CD14-positive monocyte (primary cell): Measurements from ENCODE around the gene MYBPC2. TPM values are rescaled to one million over a fixed set of nuclear protein-coding genes. Genes with fewer than 3 reads are reported as not detected.

ENCODE experiments used
- DNase-seq, 3 donors: peaks; one replicate each; pipeline ENCODE4 v3.0.0-alpha.2; 2011 to 2022
- H2AFZ ChIP-seq: 2 replicates; pipeline ENCODE4 v1.6.0; 2012; ENCODE audit warnings: mild to moderate bottlenecking, low read depth, low read length, inconsistent platforms; ENCODE audit not compliant: insufficient read depth, poor library complexity, severe bottlenecking
- H3K27ac ChIP-seq, 2 donors: 1 replicate in 1 of 2; 2 replicates in 1 of 2; pipeline ENCODE4 v1.5.1; 2012 to 2013; ENCODE audit warnings: low read length in 2 of 2, control low read depth in 1 of 2, inconsistent platforms in 1 of 2, low read depth in 1 of 2, mild to moderate bottlenecking in 1 of 2
- H3K27me3 ChIP-seq, 2 donors: one replicate each; pipeline versions ENCODE4 v1.6.0 to v1.6.1; 2011 to 2013; ENCODE audit warnings: low read length in 2 of 2; ENCODE audit not compliant: control insufficient read depth in 2 of 2, insufficient read depth in 2 of 2
- H3K36me3 ChIP-seq, 2 donors: replicated peaks in 1 of 2; 1 replicate in 1 of 2; 2 replicates in 1 of 2; pipeline versions ENCODE4 v1.5.1 to v1.6.1; 2012 to 2013; ENCODE audit warnings: low read length in 2 of 2, control low read depth in 1 of 2, inconsistent platforms in 1 of 2, mild to moderate bottlenecking in 1 of 2; ENCODE audit not compliant: insufficient read depth in 2 of 2, control insufficient read depth in 1 of 2
- H3K4me1 ChIP-seq, 2 donors: 1 replicate in 1 of 2; 2 replicates in 1 of 2; pipeline versions ENCODE4 v1.5.1 to v1.6.1; 2012 to 2013; ENCODE audit warnings: low read length in 2 of 2, control low read depth in 1 of 2, inconsistent platforms in 1 of 2, mild to moderate bottlenecking in 1 of 2, moderate library complexity in 1 of 2; ENCODE audit not compliant: insufficient read depth in 2 of 2, control insufficient read depth in 1 of 2
- H3K4me2 ChIP-seq: replicated peaks from 2 replicates; pipeline ENCODE3; 2012; ENCODE audit warnings: low read length, moderate library complexity, mild to moderate bottlenecking; ENCODE audit not compliant: poor library complexity, severe bottlenecking; ENCODE audit errors: extremely low read depth
- H3K4me3 ChIP-seq, 3 experiments: fragments of 200-600 bp in 1 of 3; sonication (generic) in 1 of 3; replicated peaks in 1 of 3; 1 replicate in 2 of 3; 2 replicates in 1 of 3; pipeline ENCODE4 v1.5.1; 2011 to 2013; ENCODE audit warnings: low read length in 3 of 3, mild to moderate bottlenecking in 3 of 3, control low read depth in 2 of 3, low read depth in 2 of 3, inconsistent platforms in 1 of 3, moderate library complexity in 1 of 3
- H3K79me2 ChIP-seq: 2 replicates; pipeline ENCODE4 v1.6.0; 2012; ENCODE audit warnings: mild to moderate bottlenecking, control low read depth, inconsistent platforms, low read length, moderate library complexity; ENCODE audit not compliant: insufficient read depth
- H3K9ac ChIP-seq: 2 replicates; pipeline ENCODE4 v1.6.0; 2017; ENCODE audit warnings: low read length, mild to moderate bottlenecking; ENCODE audit not compliant: insufficient read depth, poor library complexity, severe bottlenecking
- H3K9me3 ChIP-seq, 2 donors: replicated peaks in 1 of 2; 1 replicate in 1 of 2; 2 replicates in 1 of 2; pipeline versions ENCODE4 v1.5.1 to v1.6.1; 2012 to 2013; ENCODE audit warnings: low read length in 2 of 2, control low read depth in 1 of 2; ENCODE audit not compliant: control insufficient read depth in 1 of 2, insufficient read depth in 1 of 2
- H4K20me1 ChIP-seq: 2 replicates; pipeline ENCODE4 v1.6.0; 2012; ENCODE audit warnings: mild to moderate bottlenecking, low read length, control low read depth, moderate library complexity; ENCODE audit not compliant: insufficient read depth
- H3K27ac Mint-ChIP-seq, 7 donors: one replicate each; pipeline ENCODE4 v1.8.0; 2020; ENCODE audit warnings: mild to moderate bottlenecking in 7 of 7, mixed read lengths in 7 of 7, moderate library complexity in 6 of 7, inconsistent platforms in 2 of 7
- H3K27me3 Mint-ChIP-seq, 3 donors: one replicate each; pipeline ENCODE4 v1.8.0; 2021 to 2022; ENCODE audit warnings: low read depth in 3 of 3, mild to moderate bottlenecking in 3 of 3, mixed read lengths in 3 of 3, moderate library complexity in 3 of 3, inconsistent platforms in 1 of 3
- H3K36me3 Mint-ChIP-seq, 2 donors: one replicate each; pipeline ENCODE4 v1.8.0; 2020; ENCODE audit warnings: mixed read lengths in 2 of 2, inconsistent platforms in 1 of 2, mild to moderate bottlenecking in 1 of 2
- H3K4me1 Mint-ChIP-seq: one replicate; pipeline ENCODE4 v1.8.0; 2020; ENCODE audit warnings: mild to moderate bottlenecking, mixed read lengths
- H3K4me3 Mint-ChIP-seq, 2 donors: one replicate each; pipeline ENCODE4 v1.8.0; 2020; ENCODE audit warnings: mild to moderate bottlenecking in 2 of 2, mixed read lengths in 2 of 2, moderate library complexity in 1 of 2
- H3K9me3 Mint-ChIP-seq, 7 donors: one replicate each; pipeline ENCODE4 v1.8.0; 2020 to 2022; ENCODE audit warnings: mixed read lengths in 7 of 7, mild to moderate bottlenecking in 6 of 7, moderate library complexity in 6 of 7, inconsistent platforms in 2 of 7
- WGBS: methylation state at CpG from one replicate; pipeline ENCODE4 v1.1.5; 2013; ENCODE audit warnings: missing lambda C conversion rate; ENCODE audit not compliant: insufficient coverage; 5-methylcytosine and 5-hydroxymethylcytosine counted together
- intact Hi-C, 2 donors: fragments of 100-400 bp; cut with micrococcal nuclease; formaldehyde crosslinking; loops; one replicate each; pipeline versions ENCODE4 v1.15.0 to v1.15.1; 2023
- polyA plus RNA-seq, 3 donors: library from polyadenylated mRNA; depleted of rRNA in 1 of 3; unstranded in 2 of 3; stranded (reverse) in 1 of 3; fragments of 300-500 nt in 2 of 3; fragments of >200 nt in 1 of 3; fragmentation: Illumina TruSeq in 2 of 3; gene quantifications; 1 replicate in 2 of 3; 2 replicates in 1 of 3; pipeline ENCODE4 v1.2.3, GENCODE V29; 2012 to 2021
- TF ChIP-seq, protein P1 (sequence below): fragments of 200-600 bp; IDR thresholded peaks from one replicate; pipeline ENCODE4 v1.8.0; 2022; ENCODE audit warnings: antibody characterized with exemption, mild to moderate bottlenecking

Gene MYBPC2
- polyA plus RNA-seq, 3 donors, result not detected

DNA sequence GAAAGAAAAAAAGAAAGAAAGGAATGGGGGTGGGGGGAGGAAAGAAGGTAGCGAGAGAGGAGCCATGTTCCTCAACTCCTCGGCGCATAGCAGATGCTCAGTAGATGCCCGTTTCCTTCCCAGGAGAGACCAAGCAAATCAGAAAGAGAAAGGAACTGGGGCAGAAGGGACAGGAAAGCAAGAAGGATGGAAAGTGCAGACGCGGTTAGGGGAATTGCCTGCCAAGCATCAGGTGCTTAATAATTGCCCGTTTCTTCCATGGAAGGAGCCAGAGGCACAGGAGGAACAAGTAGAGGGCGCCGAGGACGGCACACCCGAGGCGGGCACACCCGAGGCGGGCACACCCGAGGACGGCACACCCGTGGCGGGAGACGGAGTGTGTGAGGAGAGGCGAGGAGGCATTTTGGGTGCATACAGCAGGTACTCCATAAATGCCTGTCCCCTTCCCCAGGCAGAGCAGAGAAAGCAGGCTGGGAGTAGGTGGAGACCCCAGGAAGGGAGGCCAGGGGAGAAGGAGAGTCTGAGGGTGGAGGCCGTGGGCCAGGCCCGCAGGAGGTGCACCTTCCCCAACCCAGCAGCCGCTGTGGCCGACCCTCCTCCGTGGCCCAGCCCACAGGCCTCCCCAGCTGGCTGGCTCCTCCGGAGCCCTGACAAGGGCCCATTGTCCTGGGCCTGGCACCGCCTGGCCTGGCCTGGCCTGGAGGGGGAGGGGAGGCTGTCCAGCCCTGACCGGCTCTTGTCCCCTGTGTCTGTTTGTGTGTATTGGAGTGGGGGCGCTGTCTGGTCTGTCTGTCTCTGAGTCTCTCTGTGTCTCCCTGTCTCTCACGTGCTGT lies 63.7 kb downstream of the MYBPC2 start:
- Histone ChIP-seq H3K9me3 (no peaks in the 10 kb centered on the region), H3K4me1 (peaks cover 11 to 14% of the 10 kb centered on the region in 2 donors), H2AFZ (no peak overlapping the region), H3K4me3 (no peak overlapping the region), H3K9ac (no peak overlapping the region), H3K27ac (no peak overlapping the region), H3K36me3 (no peaks in the 10 kb centered on the region), H3K4me2 (no peak overlapping the region), H4K20me1 (no peaks in the 10 kb centered on the region), H3K79me2 (no peaks in the 10 kb centered on the region), H3K27me3 (no peaks in the 10 kb centered on the region)
- Mint-ChIP-seq H3K4me1 (peaks cover 14% of the 10 kb centered on the region), H3K36me3 (no peaks in the 10 kb centered on the region), H3K9me3 (peaks cover 0 to 6% (median 1%) of the 10 kb centered on the region in 7 donors), H3K27me3 (peaks cover 3 to 8% (median 4%) of the 10 kb centered on the region in 3 donors), H3K27ac (no peak overlapping the region), H3K4me3 (no peak overlapping the region)
- intact Hi-C loops, result no loop called here
- TF ChIP-seq, protein P1, sequence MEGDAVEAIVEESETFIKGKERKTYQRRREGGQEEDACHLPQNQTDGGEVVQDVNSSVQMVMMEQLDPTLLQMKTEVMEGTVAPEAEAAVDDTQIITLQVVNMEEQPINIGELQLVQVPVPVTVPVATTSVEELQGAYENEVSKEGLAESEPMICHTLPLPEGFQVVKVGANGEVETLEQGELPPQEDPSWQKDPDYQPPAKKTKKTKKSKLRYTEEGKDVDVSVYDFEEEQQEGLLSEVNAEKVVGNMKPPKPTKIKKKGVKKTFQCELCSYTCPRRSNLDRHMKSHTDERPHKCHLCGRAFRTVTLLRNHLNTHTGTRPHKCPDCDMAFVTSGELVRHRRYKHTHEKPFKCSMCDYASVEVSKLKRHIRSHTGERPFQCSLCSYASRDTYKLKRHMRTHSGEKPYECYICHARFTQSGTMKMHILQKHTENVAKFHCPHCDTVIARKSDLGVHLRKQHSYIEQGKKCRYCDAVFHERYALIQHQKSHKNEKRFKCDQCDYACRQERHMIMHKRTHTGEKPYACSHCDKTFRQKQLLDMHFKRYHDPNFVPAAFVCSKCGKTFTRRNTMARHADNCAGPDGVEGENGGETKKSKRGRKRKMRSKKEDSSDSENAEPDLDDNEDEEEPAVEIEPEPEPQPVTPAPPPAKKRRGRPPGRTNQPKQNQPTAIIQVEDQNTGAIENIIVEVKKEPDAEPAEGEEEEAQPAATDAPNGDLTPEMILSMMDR, result no peak
- 94% methylated on average over 13 of the region's 30 CpGs for WGBS
- DNase-seq, result no peak

DNA sequence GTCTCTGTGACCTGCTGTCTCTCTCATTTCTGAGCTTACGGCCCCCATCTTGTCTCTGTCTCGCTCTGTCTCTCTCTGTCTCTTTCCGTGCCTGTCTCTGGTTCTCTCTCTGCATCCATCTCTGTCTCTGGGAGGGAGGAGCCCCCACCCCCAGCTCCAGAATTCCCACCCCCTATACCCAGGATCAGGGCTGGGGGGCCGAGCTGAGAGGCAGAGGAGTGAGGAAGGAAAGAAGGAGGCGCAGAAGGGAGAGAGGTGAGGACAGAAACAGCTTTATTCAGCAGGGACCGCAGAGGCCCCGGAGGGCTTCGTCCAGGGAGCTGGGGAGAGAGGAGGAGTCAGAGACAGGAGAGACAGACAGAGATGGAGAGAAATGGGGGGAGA lies 64.3 kb downstream of the MYBPC2 start:
- H3K27ac ChIP-seq, result no peak overlapping the region
- no peak overlapping the region for H3K27ac Mint-ChIP-seq
- TF ChIP-seq, protein P1, result no peak

More for the DNA sequence above, 64.3 kb downstream of the MYBPC2 start:
- Histone ChIP-seq H3K27me3 (no peaks in the 10 kb centered on the region), H3K79me2 (no peaks in the 10 kb centered on the region), H3K9me3 (no peaks in the 10 kb centered on the region), H3K4me3 (no peak overlapping the region), H4K20me1 (no peaks in the 10 kb centered on the region), H3K36me3 (no peaks in the 10 kb centered on the region), H3K4me2 (no peak overlapping the region), H2AFZ (no peak overlapping the region), H3K9ac (no peak overlapping the region), H3K4me1 (peaks cover 5 to 8% of the 10 kb centered on the region in 2 donors)
- 97% methylated on average over 6 of the region's 8 CpGs for WGBS
- Mint-ChIP-seq H3K36me3 (no peaks in the 10 kb centered on the region), H3K4me3 (no peak overlapping the region), H3K4me1 (peaks cover 7% of the 10 kb centered on the region), H3K9me3 (peaks cover 0 to 4% (median 1%) of the 10 kb centered on the region in 7 donors), H3K27me3 (peaks cover 2 to 7% (median 3%) of the 10 kb centered on the region in 3 donors)
- intact Hi-C loops, result no loop called here
- no peak for DNase-seq
